ENCODE data around the gene PITPNC1.
A peak's percentile ranks its signal among the peaks of the same experiment; 100 is the strongest.
"Not testable (repeated sequence)": the region's sequence is repeated elsewhere in the genome, so short reads cannot be mapped to it uniquely, and the experiment has no call there.

The PITPNC1 gene

GRCh38 chr17:67718325-67718941, 341.4 kb downstream of the PITPNC1 start:
- no peaks in the 10 kb centered on the region for H3K9me3 ChIP-seq (ENCODE audit: insufficient read depth, low read depth, low read length)
- H4K91ac ChIP-seq (ENCODE audit: low read depth, low read length), result peak overlapping the region; percentile 85
- H3K36me3 ChIP-seq (ENCODE audit: control insufficient read depth in 1 of 2, insufficient read depth in 2 of 2, low read length in 2 of 2), result peaks cover 9 to 12% of the 10 kb centered on the region in 2 experiments
- peak overlapping the region; percentile 90 for H3K14ac ChIP-seq (ENCODE audit: low read length)
- peaks cover 4% of the 10 kb centered on the region for H3K79me1 ChIP-seq (ENCODE audit: low read length)
- H3K4me2 ChIP-seq (ENCODE audit: low read length), result peak overlapping the region; percentile 96
- peak overlapping the region; percentile 73 for H2BK5ac ChIP-seq (ENCODE audit: low read depth, low read length, poor library complexity)
- H4K12ac ChIP-seq (ENCODE audit: low read depth, low read length), result peak overlapping the region; percentile 84
- no peak overlapping the region for H3K23ac ChIP-seq (ENCODE audit: low read length)
- peak overlapping the region; percentile 83 for H2BK120ac ChIP-seq (ENCODE audit: insufficient read depth, low read length, poor library complexity)
- peaks cover 12% of the 10 kb centered on the region for H3K79me2 ChIP-seq (ENCODE audit: control insufficient read depth, insufficient read depth, low read length, poor library complexity)
- H3K4ac ChIP-seq (ENCODE audit: low read depth, low read length), result peak overlapping the region; percentile 91
- DNase-seq, result peak; percentile 46 to 75
- H3K4me3 ChIP-seq (ENCODE audit: low read depth, low read length), result peak overlapping the region; percentile 85
- H4K8ac ChIP-seq (ENCODE audit: low read depth, low read length), result peak overlapping the region; percentile 96
- no peak overlapping the region for H2BK12ac ChIP-seq (ENCODE audit: low read length)
- H3K9ac ChIP-seq (ENCODE audit: low read length), result peak overlapping the region; percentile 98
- H3K18ac ChIP-seq (ENCODE audit: low read length), result peak overlapping the region; percentile 95
- peak overlapping the region; percentile 82 for H3K27ac ChIP-seq (ENCODE audit: low read depth, low read length)
- WGBS (ENCODE audit: extremely low coverage, insufficient coverage, insufficient read length), result no CpG with 5 or more reads among the region's 16 CpGs
- peak overlapping the region; percentile 64 for H2AFZ ChIP-seq (ENCODE audit: insufficient read depth, low read length, poor library complexity)
- H2AK5ac ChIP-seq (ENCODE audit: low read length), result peak overlapping the region; percentile 5
- no peaks in the 10 kb centered on the region for H3K27me3 ChIP-seq (ENCODE audit: insufficient read depth, low read length)
- H3K4me1 ChIP-seq (ENCODE audit: control insufficient read depth in 1 of 2, insufficient read depth in 2 of 2, low read length in 2 of 2), result peaks cover 5 to 7% of the 10 kb centered on the region in 2 experiments

GRCh38 chr17:67725373-67725791, 348.3 kb downstream of the PITPNC1 start:
- H3K4me1 ChIP-seq (ENCODE audit: control insufficient read depth in 1 of 2, insufficient read depth in 2 of 2, low read length in 2 of 2), result no peaks in the 10 kb centered on the region
- DNase-seq, result no peak
- no peaks in the 10 kb centered on the region for H3K79me2 ChIP-seq (ENCODE audit: control insufficient read depth, insufficient read depth, low read length, poor library complexity)
- H4K91ac ChIP-seq (ENCODE audit: low read depth, low read length), result no peak overlapping the region
- H3K14ac ChIP-seq (ENCODE audit: low read length), result no peak overlapping the region
- H2BK5ac ChIP-seq (ENCODE audit: low read depth, low read length, poor library complexity), result no peak overlapping the region
- no peak overlapping the region for H3K4me2 ChIP-seq (ENCODE audit: low read length)
- H2BK120ac ChIP-seq (ENCODE audit: insufficient read depth, low read length, poor library complexity), result no peak overlapping the region
- no peak overlapping the region for H4K8ac ChIP-seq (ENCODE audit: low read depth, low read length)
- no peak overlapping the region for H3K4me3 ChIP-seq (ENCODE audit: low read depth, low read length)
- H2BK12ac ChIP-seq (ENCODE audit: low read length), result no peak overlapping the region
- H3K36me3 ChIP-seq (ENCODE audit: control insufficient read depth in 1 of 2, insufficient read depth in 2 of 2, low read length in 2 of 2), result peaks cover 35 to 40% of the 10 kb centered on the region in 2 experiments
- no peak overlapping the region for H4K12ac ChIP-seq (ENCODE audit: low read depth, low read length)
- no peak overlapping the region for H3K27ac ChIP-seq (ENCODE audit: low read depth, low read length)
- no peak overlapping the region for H2AFZ ChIP-seq (ENCODE audit: insufficient read depth, low read length, poor library complexity)
- no peak overlapping the region for H3K18ac ChIP-seq (ENCODE audit: low read length)
- no peak overlapping the region for H3K23ac ChIP-seq (ENCODE audit: low read length)
- H3K9me3 ChIP-seq (ENCODE audit: insufficient read depth, low read depth, low read length), result no peaks in the 10 kb centered on the region
- no peaks in the 10 kb centered on the region for H3K27me3 ChIP-seq (ENCODE audit: insufficient read depth, low read length)
- H3K79me1 ChIP-seq (ENCODE audit: low read length), result no peaks in the 10 kb centered on the region
- WGBS (ENCODE audit: extremely low coverage, insufficient coverage, insufficient read length), result no CpG with 5 or more reads among the region's 4 CpGs
- no peak overlapping the region for H3K4ac ChIP-seq (ENCODE audit: low read depth, low read length)
- no peak overlapping the region for H2AK5ac ChIP-seq (ENCODE audit: low read length)
- H3K9ac ChIP-seq (ENCODE audit: low read length), result no peak overlapping the region

GRCh38 chr17:67725807-67726206, 348.7 kb downstream of the PITPNC1 start:
- H2AK5ac ChIP-seq (ENCODE audit: low read length), result no peak overlapping the region
- no peak overlapping the region for H3K4ac ChIP-seq (ENCODE audit: low read depth, low read length)
- no peak overlapping the region for H3K14ac ChIP-seq (ENCODE audit: low read length)
- no peak overlapping the region for H2AFZ ChIP-seq (ENCODE audit: insufficient read depth, low read length, poor library complexity)
- H3K9ac ChIP-seq (ENCODE audit: low read length), result no peak overlapping the region
- H4K8ac ChIP-seq (ENCODE audit: low read depth, low read length), result no peak overlapping the region
- no peak overlapping the region for H2BK5ac ChIP-seq (ENCODE audit: low read depth, low read length, poor library complexity)
- H4K12ac ChIP-seq (ENCODE audit: low read depth, low read length), result no peak overlapping the region
- DNase-seq, result no peak
- peaks cover 35 to 41% of the 10 kb centered on the region in 2 experiments for H3K36me3 ChIP-seq (ENCODE audit: control insufficient read depth in 1 of 2, insufficient read depth in 2 of 2, low read length in 2 of 2)
- H3K18ac ChIP-seq (ENCODE audit: low read length), result no peak overlapping the region
- no peak overlapping the region for H2BK12ac ChIP-seq (ENCODE audit: low read length)
- H3K9me3 ChIP-seq (ENCODE audit: insufficient read depth, low read depth, low read length), result no peaks in the 10 kb centered on the region
- no peaks in the 10 kb centered on the region for H3K4me1 ChIP-seq (ENCODE audit: control insufficient read depth in 1 of 2, insufficient read depth in 2 of 2, low read length in 2 of 2)
- H3K79me2 ChIP-seq (ENCODE audit: control insufficient read depth, insufficient read depth, low read length, poor library complexity), result no peaks in the 10 kb centered on the region
- H4K91ac ChIP-seq (ENCODE audit: low read depth, low read length), result no peak overlapping the region
- H3K79me1 ChIP-seq (ENCODE audit: low read length), result no peaks in the 10 kb centered on the region
- no CpG with 5 or more reads among the region's 4 CpGs for WGBS (ENCODE audit: extremely low coverage, insufficient coverage, insufficient read length)
- no peak overlapping the region for H3K4me2 ChIP-seq (ENCODE audit: low read length)
- no peak overlapping the region for H2BK120ac ChIP-seq (ENCODE audit: insufficient read depth, low read length, poor library complexity)
- no peak overlapping the region for H3K23ac ChIP-seq (ENCODE audit: low read length)
- no peak overlapping the region for H3K4me3 ChIP-seq (ENCODE audit: low read depth, low read length)
- no peak overlapping the region for H3K27ac ChIP-seq (ENCODE audit: low read depth, low read length)
- no peaks in the 10 kb centered on the region for H3K27me3 ChIP-seq (ENCODE audit: insufficient read depth, low read length)

- not testable (repeated sequence) for H3K4ac ChIP-seq (ENCODE audit: low read depth, low read length); H3K27me3 ChIP-seq (ENCODE audit: insufficient read depth, low read length); H3K18ac ChIP-seq (ENCODE audit: low read length); H2BK120ac ChIP-seq (ENCODE audit: insufficient read depth, low read length, poor library complexity); H3K27ac ChIP-seq (ENCODE audit: low read depth, low read length); H3K14ac ChIP-seq (ENCODE audit: low read length); H3K23ac ChIP-seq (ENCODE audit: low read length); H2AFZ ChIP-seq (ENCODE audit: insufficient read depth, low read length, poor library complexity); H3K4me1 ChIP-seq (ENCODE audit: control insufficient read depth in 1 of 2, insufficient read depth in 2 of 2, low read length in 2 of 2); H4K91ac ChIP-seq (ENCODE audit: low read depth, low read length); H2BK5ac ChIP-seq (ENCODE audit: low read depth, low read length, poor library complexity); H4K8ac ChIP-seq (ENCODE audit: low read depth, low read length); H3K79me2 ChIP-seq (ENCODE audit: control insufficient read depth, insufficient read depth, low read length, poor library complexity); H3K4me2 ChIP-seq (ENCODE audit: low read length); H3K79me1 ChIP-seq (ENCODE audit: low read length); DNase-seq; H3K4me3 ChIP-seq (ENCODE audit: low read depth, low read length); H2AK5ac ChIP-seq (ENCODE audit: low read length); H3K9me3 ChIP-seq (ENCODE audit: insufficient read depth, low read depth, low read length); H2BK12ac ChIP-seq (ENCODE audit: low read length); H4K12ac ChIP-seq (ENCODE audit: low read depth, low read length)
- WGBS (ENCODE audit: extremely low coverage, insufficient coverage, insufficient read length), result no CpG with 5 or more reads among the region's 15 CpGs
- Histone ChIP-seq H3K36me3 (ENCODE audit: control insufficient read depth in 1 of 2, insufficient read depth in 2 of 2, low read length in 2 of 2) (peaks cover 38% of the 10 kb centered on the region in 2 experiments), H3K9ac (ENCODE audit: low read length) (peak overlapping the region; percentile 38)
These were observed 350.3 kb downstream of the PITPNC1 start for GRCh38 chr17:67727152-67728039.
